Measurements from ENCODE around the gene RNF4. TPM values are rescaled to one million over a fixed set of nuclear protein-coding genes. Genes with fewer than 3 reads are reported as not detected.

Gene RNF4
- total RNA-seq, 4 donors from 2014 or later: 33.2 to 49.0 (median 40.7) TPM

DNA sequence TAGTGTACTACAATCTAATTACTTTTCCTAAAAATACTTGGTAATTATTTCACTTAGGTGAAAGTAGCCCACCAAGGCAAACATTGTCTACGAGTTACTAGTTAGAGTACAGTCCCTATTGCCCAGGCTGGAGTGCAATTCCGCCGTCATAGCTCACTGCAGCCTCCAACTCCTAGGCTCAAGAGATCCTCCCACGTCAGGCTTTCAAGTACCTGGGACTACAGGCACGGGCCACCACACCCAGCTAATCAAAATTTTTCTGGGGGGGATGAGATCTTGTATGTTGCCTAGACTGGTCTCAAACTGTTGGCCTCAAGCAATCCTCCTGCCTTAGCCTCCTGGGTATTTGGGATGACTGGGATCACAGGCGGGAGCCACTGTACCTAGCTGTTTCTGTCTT is 89.4 kb downstream of the RNF4 start:
- peaks cover 0 to 62% (median 34%) of the 10 kb centered on the region in 4 donors for H3K4me1 ChIP-seq
- DNase-seq (ENCODE audit: extremely low spot score): no peak
- H3K27ac ChIP-seq (replicated peaks in 1 of 4): no peak overlapping the region
- WGBS: 97% methylated on average over 6 of the region's 6 CpGs
- TF ChIP-seq POLR2A (IDR thresholded peaks at IDR 0.05; ENCODE audit: low read depth): no peak
- no peak for TF ChIP-seq POLR2AphosphoS5 (IDR thresholded peaks at IDR 0.05)
- TF ChIP-seq EP300 (IDR thresholded peaks at IDR 0.05): no peak
- TF ChIP-seq, protein P1, sequence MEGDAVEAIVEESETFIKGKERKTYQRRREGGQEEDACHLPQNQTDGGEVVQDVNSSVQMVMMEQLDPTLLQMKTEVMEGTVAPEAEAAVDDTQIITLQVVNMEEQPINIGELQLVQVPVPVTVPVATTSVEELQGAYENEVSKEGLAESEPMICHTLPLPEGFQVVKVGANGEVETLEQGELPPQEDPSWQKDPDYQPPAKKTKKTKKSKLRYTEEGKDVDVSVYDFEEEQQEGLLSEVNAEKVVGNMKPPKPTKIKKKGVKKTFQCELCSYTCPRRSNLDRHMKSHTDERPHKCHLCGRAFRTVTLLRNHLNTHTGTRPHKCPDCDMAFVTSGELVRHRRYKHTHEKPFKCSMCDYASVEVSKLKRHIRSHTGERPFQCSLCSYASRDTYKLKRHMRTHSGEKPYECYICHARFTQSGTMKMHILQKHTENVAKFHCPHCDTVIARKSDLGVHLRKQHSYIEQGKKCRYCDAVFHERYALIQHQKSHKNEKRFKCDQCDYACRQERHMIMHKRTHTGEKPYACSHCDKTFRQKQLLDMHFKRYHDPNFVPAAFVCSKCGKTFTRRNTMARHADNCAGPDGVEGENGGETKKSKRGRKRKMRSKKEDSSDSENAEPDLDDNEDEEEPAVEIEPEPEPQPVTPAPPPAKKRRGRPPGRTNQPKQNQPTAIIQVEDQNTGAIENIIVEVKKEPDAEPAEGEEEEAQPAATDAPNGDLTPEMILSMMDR (IDR thresholded peaks at IDR 0.05): no peak
- H3K36me3 ChIP-seq: no peaks in the 10 kb centered on the region
- no peak overlapping the region for H3K4me3 ChIP-seq
- H3K27me3 ChIP-seq: no peaks in the 10 kb centered on the region
- intact Hi-C loops (cut with DNase I): no loop called here
- H3K9me3 ChIP-seq: no peaks in the 10 kb centered on the region

DNA sequence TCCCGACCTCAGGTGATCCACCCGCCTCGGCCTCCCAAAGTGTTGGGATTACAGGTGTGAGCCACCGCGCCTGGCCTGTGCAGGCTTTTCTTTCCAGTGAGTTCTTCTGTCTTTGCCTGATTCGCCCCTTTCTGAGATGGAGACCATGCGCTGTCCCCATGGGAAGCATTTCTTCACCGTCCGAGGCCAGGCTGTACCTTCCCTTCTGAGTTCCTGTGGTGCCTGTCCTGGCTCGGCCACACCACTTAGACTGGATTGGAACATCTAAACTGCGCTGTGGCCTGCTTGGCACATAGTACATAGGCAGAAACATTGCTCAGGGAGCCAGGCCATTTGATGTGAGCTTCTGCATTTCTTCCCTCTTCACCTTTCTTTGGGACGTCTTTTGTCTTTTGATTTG is 91.3 kb downstream of the RNF4 start:
- no peak for DNase-seq (ENCODE audit: extremely low spot score)
- H3K4me1 ChIP-seq: peaks cover 0 to 61% (median 36%) of the 10 kb centered on the region in 4 donors
- intact Hi-C loops (cut with DNase I): no loop called here
- H3K9me3 ChIP-seq: no peaks in the 10 kb centered on the region
- H3K4me3 ChIP-seq: no peak overlapping the region
- no peaks in the 10 kb centered on the region for H3K36me3 ChIP-seq
- H3K27ac ChIP-seq (replicated peaks in 1 of 4): no peak overlapping the region
- 92% methylated on average over 12 of the region's 12 CpGs for WGBS
- TF ChIP-seq POLR2A (IDR thresholded peaks at IDR 0.05; ENCODE audit: low read depth) (no peak), EP300 (IDR thresholded peaks at IDR 0.05) (no peak), POLR2AphosphoS5 (IDR thresholded peaks at IDR 0.05) (no peak)
- TF ChIP-seq, protein P1 (IDR thresholded peaks at IDR 0.05): no peak
- H3K27me3 ChIP-seq: no peaks in the 10 kb centered on the region

Other genes with a start within 250 kb of the RNF4 start
- 10 to 100 TPM in 3 of 4 donors, 1 to 10 TPM in 1; 9.9 to 14.1 (median 11.3) TPM for gene HAUS3, start 227.0 kb upstream of the RNF4 start, total RNA-seq
- 1 to 10 TPM; 1.2 to 3.3 (median 2.7) TPM for gene POLN, start 227.0 kb upstream of the RNF4 start, total RNA-seq
- gene MXD4, start 207.0 kb upstream of the RNF4 start, total RNA-seq: 10 to 100 TPM; 38.8 to 86.4 (median 59.2) TPM
- gene ZFYVE28, start 50.5 kb upstream of the RNF4 start, total RNA-seq: 10 to 100 TPM in 2 of 4 donors, 1 to 10 TPM in 2; 4.5 to 13.4 (median 8.4) TPM
- 1 to 10 TPM in 1 of 4 donors, not detected in 3; 1.5 TPM for gene CFAP99, start 50.2 kb upstream of the RNF4 start, total RNA-seq
- gene FAM193A, start 67.5 kb downstream of the RNF4 start, total RNA-seq: 10 to 100 TPM; 20.0 to 30.6 (median 24.6) TPM